Uterus (tissue), 2 donors: ENCODE data around the gene PLBD1.

Experiments used
- POLR2A ChIP-seq, 2 donors: fragments of 450-650 bp; IDR thresholded peaks; one replicate each; pipeline ENCODE4 v1.6.1; 2016; ENCODE audit warnings: antibody characterized with exemption in 2 of 2, mild to moderate bottlenecking in 1 of 2, moderate library complexity in 1 of 2
- TF ChIP-seq, protein P1 (sequence below), 4 experiments: fragments of 200-600 bp in 2 of 4; fragments of 450-650 bp in 2 of 4; sonication (generic) in 2 of 4; IDR thresholded peaks; one replicate each; pipeline ENCODE4 v1.5.1; 2016 to 2019; ENCODE audit warnings: antibody characterized with exemption in 4 of 4, mild to moderate bottlenecking in 2 of 4, moderate library complexity in 1 of 4

DNA sequence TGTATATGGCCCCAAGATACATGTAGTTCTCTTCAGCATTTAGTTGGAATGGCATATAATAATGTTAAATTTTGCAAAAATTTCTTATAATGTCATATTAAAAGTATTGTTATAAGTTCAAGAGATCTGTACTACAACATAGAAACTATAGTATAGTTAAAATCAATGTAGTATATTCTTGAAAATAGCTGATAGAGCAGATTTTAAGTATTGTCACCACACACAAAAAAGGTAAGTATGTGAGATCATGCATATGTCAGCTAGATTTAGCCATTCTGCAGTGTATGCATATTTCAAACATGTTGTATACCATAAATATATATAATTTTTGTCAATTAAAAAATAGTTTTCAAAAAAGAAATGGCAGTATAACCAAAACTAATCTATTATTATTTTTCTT, 86.5 kb downstream of the PLBD1 start:
- TF ChIP-seq, protein P1, sequence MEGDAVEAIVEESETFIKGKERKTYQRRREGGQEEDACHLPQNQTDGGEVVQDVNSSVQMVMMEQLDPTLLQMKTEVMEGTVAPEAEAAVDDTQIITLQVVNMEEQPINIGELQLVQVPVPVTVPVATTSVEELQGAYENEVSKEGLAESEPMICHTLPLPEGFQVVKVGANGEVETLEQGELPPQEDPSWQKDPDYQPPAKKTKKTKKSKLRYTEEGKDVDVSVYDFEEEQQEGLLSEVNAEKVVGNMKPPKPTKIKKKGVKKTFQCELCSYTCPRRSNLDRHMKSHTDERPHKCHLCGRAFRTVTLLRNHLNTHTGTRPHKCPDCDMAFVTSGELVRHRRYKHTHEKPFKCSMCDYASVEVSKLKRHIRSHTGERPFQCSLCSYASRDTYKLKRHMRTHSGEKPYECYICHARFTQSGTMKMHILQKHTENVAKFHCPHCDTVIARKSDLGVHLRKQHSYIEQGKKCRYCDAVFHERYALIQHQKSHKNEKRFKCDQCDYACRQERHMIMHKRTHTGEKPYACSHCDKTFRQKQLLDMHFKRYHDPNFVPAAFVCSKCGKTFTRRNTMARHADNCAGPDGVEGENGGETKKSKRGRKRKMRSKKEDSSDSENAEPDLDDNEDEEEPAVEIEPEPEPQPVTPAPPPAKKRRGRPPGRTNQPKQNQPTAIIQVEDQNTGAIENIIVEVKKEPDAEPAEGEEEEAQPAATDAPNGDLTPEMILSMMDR (IDR thresholded peaks at IDR 0.05) = no peak
- no peak for TF ChIP-seq POLR2A (IDR thresholded peaks at IDR 0.05)
